BLaER1 treated with 17β-estradiol and CSF1 and Interleukin-3, amounts not matched to agents 10 nM and 100 nM (cell line): ENCODE data around the gene APOBEC3G.
"Not testable (repeated sequence)": the region's sequence is repeated elsewhere in the genome, so short reads cannot be mapped to it uniquely, and the experiment has no call there.

Source experiments
- H3K27ac ChIP-seq, 11 experiments: shearing (Covaris generic); formaldehyde crosslinking; 2 replicates each; pipeline ENCODE4 v1.8.1; 2022
- H3K27me3 ChIP-seq, 11 experiments: shearing (Covaris generic); formaldehyde crosslinking; 2 replicates each; pipeline ENCODE4 v1.8.1; 2022
- H3K36me3 ChIP-seq, 11 experiments: shearing (Covaris generic); formaldehyde crosslinking; 2 replicates each; pipeline ENCODE4 v1.8.1; 2022
- H3K4me1 ChIP-seq, 10 experiments: shearing (Covaris generic); formaldehyde crosslinking; 2 replicates each; pipeline ENCODE4 v1.8.1; 2022
- H3K4me2 ChIP-seq, 11 experiments: shearing (Covaris generic); formaldehyde crosslinking; 2 replicates each; pipeline ENCODE4 v1.8.1; 2022
- H3K4me3 ChIP-seq, 10 experiments: shearing (Covaris generic); formaldehyde crosslinking; 2 replicates each; pipeline ENCODE4 v1.8.1; 2022
- H3K9ac ChIP-seq, 11 experiments: shearing (Covaris generic); formaldehyde crosslinking; 2 replicates each; pipeline ENCODE4 v1.8.1; 2022
- H3K9me3 ChIP-seq, 11 experiments: shearing (Covaris generic); formaldehyde crosslinking; replicated peaks in 1 of 11; 2 replicates each; pipeline ENCODE4 v1.8.1; 2022
- H4K20me1 ChIP-seq, 11 experiments: shearing (Covaris generic); formaldehyde crosslinking; 2 replicates each; pipeline ENCODE4 v1.8.1; 2022
- Cebpa-rat ChIP-seq, 11 experiments: shearing (Covaris generic); IDR thresholded peaks; 2 replicates each; pipeline ENCODE4 v1.8.1; 2022

APOBEC3G gene

GRCh38 chr22:39077026-39077840 is at the start of gene APOBEC3G:
TSS of gene APOBEC3G (plus strand) at chr22:39077275. CDS start at chr22:39077362, 87 bp downstream.
- H3K9ac ChIP-seq = peak within 1 kb of the TSS; percentile 77 to 87 (median 83)
- H3K27me3 ChIP-seq, H4K20me1 ChIP-seq, H3K9me3 ChIP-seq: not testable (repeated sequence)
- H3K27ac ChIP-seq = peak within 1 kb of the TSS; percentile 57 to 87 (median 82); a peak in 21 of 22 replicates
- peak within 1 kb of the TSS; percentile 89 to 98 (median 92) for H3K4me2 ChIP-seq
- peaks cover 25 to 58% (median 43%) of the 10 kb centered on the region in 10 experiments for H3K4me1 ChIP-seq
- peaks cover 6 to 26% (median 14%) of the 10 kb centered on the region in 11 experiments; a peak in 15 of 22 replicates for H3K36me3 ChIP-seq
- peak within 1 kb of the TSS; percentile 58 to 83 (median 74) for H3K4me3 ChIP-seq

GRCh38 chr22:39027717-39028116 is 49.4 kb upstream of the APOBEC3G start:
- H3K4me3 ChIP-seq = no peak overlapping the region
- no peak overlapping the region for H3K27ac ChIP-seq
- H3K36me3 ChIP-seq = peaks cover 0 to 22% (median 14%) of the 10 kb centered on the region in 11 experiments; a peak in 13 of 22 replicates
- H3K27me3 ChIP-seq = no peaks in the 10 kb centered on the region
- H3K4me2 ChIP-seq = no peak overlapping the region
- no peak for TF ChIP-seq Cebpa-rat (IDR thresholded peaks at IDR 0.05)
- H4K20me1 ChIP-seq = no peaks in the 10 kb centered on the region
- H3K9ac ChIP-seq = no peak overlapping the region
- H3K4me1 ChIP-seq = peaks cover 4 to 16% (median 9%) of the 10 kb centered on the region in 10 experiments; a peak in 12 of 20 replicates
- H3K9me3 ChIP-seq = no peaks in the 10 kb centered on the region

- Histone ChIP-seq H3K4me2 (no peak overlapping the region), H3K36me3 (peaks cover 0 to 19% (median 12%) of the 10 kb centered on the region in 11 experiments; a peak in 13 of 22 replicates), H3K27ac (no peak overlapping the region), H3K27me3 (no peaks in the 10 kb centered on the region), H3K4me3 (no peak overlapping the region), H3K9ac (no peak overlapping the region), H3K4me1 (peaks cover 4 to 11% (median 8%) of the 10 kb centered on the region in 10 experiments; a peak in 11 of 20 replicates), H3K9me3 (no peaks in the 10 kb centered on the region), H4K20me1 (no peaks in the 10 kb centered on the region)
- TF ChIP-seq Cebpa-rat (IDR thresholded peaks at IDR 0.05) = no peak
Measured at GRCh38 chr22:39028281-39028680, 48.8 kb upstream of the APOBEC3G start.

GRCh38 chr22:39029227-39029626 is 47.8 kb upstream of the APOBEC3G start:
- H3K4me3 ChIP-seq = no peak overlapping the region
- H3K9ac ChIP-seq = no peak overlapping the region
- H3K36me3 ChIP-seq = peaks cover 0 to 10% (median 3%) of the 10 kb centered on the region in 11 experiments; a peak in 8 of 22 replicates
- TF ChIP-seq Cebpa-rat (IDR thresholded peaks at IDR 0.05) = no peak
- no peaks in the 10 kb centered on the region; a peak in 1 of 22 replicates for H4K20me1 ChIP-seq
- no peaks in the 10 kb centered on the region for H3K9me3 ChIP-seq
- peaks cover 4 to 11% (median 8%) of the 10 kb centered on the region in 10 experiments; a peak in 11 of 20 replicates for H3K4me1 ChIP-seq
- no peaks in the 10 kb centered on the region for H3K27me3 ChIP-seq
- H3K4me2 ChIP-seq = no peak overlapping the region
- no peak overlapping the region for H3K27ac ChIP-seq

- H3K36me3 ChIP-seq = no peaks in the 10 kb centered on the region; a peak in 1 of 22 replicates
- no peaks in the 10 kb centered on the region for H3K27me3 ChIP-seq
- H3K9ac ChIP-seq = no peak overlapping the region
- H3K27ac ChIP-seq = no peak overlapping the region
- H3K4me1 ChIP-seq = peaks cover 4 to 11% (median 8%) of the 10 kb centered on the region in 10 experiments; a peak in 11 of 20 replicates
- no peaks in the 10 kb centered on the region; a peak in 1 of 22 replicates for H4K20me1 ChIP-seq
- no peak for TF ChIP-seq Cebpa-rat (IDR thresholded peaks at IDR 0.05)
- H3K4me3 ChIP-seq = no peak overlapping the region
- H3K4me2 ChIP-seq = peak overlapping the region in 6 of 11 experiments; percentile 3 to 29 (median 17); a peak in 5 of 22 replicates
- no peaks in the 10 kb centered on the region for H3K9me3 ChIP-seq
Measured at GRCh38 chr22:39030705-39031104, 46.4 kb upstream of the APOBEC3G start.

- H3K4me2 ChIP-seq = peak overlapping the region in 4 of 11 experiments; percentile 5 to 29 (median 20); a peak in 3 of 22 replicates
- not testable (repeated sequence) for H3K9me3 ChIP-seq, H3K9ac ChIP-seq, H3K27me3 ChIP-seq, H4K20me1 ChIP-seq, H3K27ac ChIP-seq, H3K4me1 ChIP-seq, H3K4me3 ChIP-seq, H3K36me3 ChIP-seq
Measured at GRCh38 chr22:39031434-39032295, 45.4 kb upstream of the APOBEC3G start.

GRCh38 chr22:39037071-39037470 is 40.0 kb upstream of the APOBEC3G start:
- H4K20me1 ChIP-seq, H3K9me3 ChIP-seq, H3K4me2 ChIP-seq, H3K4me3 ChIP-seq, H3K36me3 ChIP-seq, H3K27ac ChIP-seq, H3K9ac ChIP-seq, H3K27me3 ChIP-seq: not testable (repeated sequence)
- peaks cover 13 to 23% (median 20%) of the 10 kb centered on the region in 10 experiments for H3K4me1 ChIP-seq

GRCh38 chr22:39039306-39040126 is 37.6 kb upstream of the APOBEC3G start:
- Histone ChIP-seq H4K20me1 (no peaks in the 10 kb centered on the region), H3K9ac (peak overlapping the region in 8 of 11 experiments; percentile 54 to 83 (median 81); a peak in 11 of 22 replicates), H3K36me3 (peaks cover 0 to 9% (median 6%) of the 10 kb centered on the region in 11 experiments; a peak in 8 of 22 replicates), H3K4me3 (peak overlapping the region in 8 of 10 experiments; percentile 68 to 80 (median 74); a peak in 15 of 20 replicates), H3K4me1 (peaks cover 25 to 38% (median 28%) of the 10 kb centered on the region in 10 experiments), H3K9me3 (no peaks in the 10 kb centered on the region), H3K27ac (peak overlapping the region in 9 of 11 experiments; percentile 17 to 82 (median 62); a peak in 14 of 22 replicates), H3K4me2 (peak overlapping the region; percentile 76 to 96 (median 92)), H3K27me3 (no peaks in the 10 kb centered on the region)
- no peak for TF ChIP-seq Cebpa-rat (IDR thresholded peaks at IDR 0.05)

GRCh38 chr22:39040155-39040537 is 36.9 kb upstream of the APOBEC3G start:
- not testable (repeated sequence) for H4K20me1 ChIP-seq
- peak overlapping the region; percentile 57 to 80 (median 72); a peak in 18 of 20 replicates for H3K4me3 ChIP-seq

GRCh38 chr22:39040538-39041296 is 36.4 kb upstream of the APOBEC3G start, which contains the start of gene APOBEC3F:
TSS of gene APOBEC3F (plus strand) at chr22:39040864. CDS start at chr22:39040961, 97 bp downstream.
- H3K4me3 ChIP-seq = peak within 1 kb of the TSS; percentile 57 to 80 (median 72)
- H4K20me1 ChIP-seq, H3K27me3 ChIP-seq, H3K9me3 ChIP-seq: not testable (repeated sequence)
- H3K4me1 ChIP-seq = peaks cover 26 to 46% (median 32%) of the 10 kb centered on the region in 10 experiments
- peaks cover 0 to 16% (median 7%) of the 10 kb centered on the region in 11 experiments; a peak in 12 of 22 replicates for H3K36me3 ChIP-seq
- H3K9ac ChIP-seq = peak within 1 kb of the TSS; percentile 74 to 83 (median 81)
- peak within 1 kb of the TSS; percentile 88 to 96 (median 92) for H3K4me2 ChIP-seq
- H3K27ac ChIP-seq = peak within 1 kb of the TSS; percentile 50 to 82 (median 76); a peak in 21 of 22 replicates

More at GRCh38 chr22:39040155-39040537, 36.9 kb upstream of the APOBEC3G start:
- H3K4me2 ChIP-seq = peak overlapping the region; percentile 76 to 96 (median 92)
- H3K27me3 ChIP-seq, H3K9me3 ChIP-seq: not testable (repeated sequence)
- H3K4me1 ChIP-seq = peaks cover 26 to 41% (median 29%) of the 10 kb centered on the region in 10 experiments
- peak overlapping the region in 10 of 11 experiments; percentile 54 to 83 (median 81); a peak in 12 of 22 replicates for H3K9ac ChIP-seq
- peaks cover 0 to 11% (median 6%) of the 10 kb centered on the region in 11 experiments; a peak in 9 of 22 replicates for H3K36me3 ChIP-seq
- peak overlapping the region in 10 of 11 experiments; percentile 17 to 82 (median 68); a peak in 15 of 22 replicates for H3K27ac ChIP-seq
